ENCODE data around the gene DENND6A.
A peak's percentile ranks its signal among the peaks of the same experiment; 100 is the strongest.
"Not testable (repeated sequence)": the region's sequence is repeated elsewhere in the genome, so short reads cannot be mapped to it uniquely, and the experiment has no call there.

DENND6A gene, protein sequence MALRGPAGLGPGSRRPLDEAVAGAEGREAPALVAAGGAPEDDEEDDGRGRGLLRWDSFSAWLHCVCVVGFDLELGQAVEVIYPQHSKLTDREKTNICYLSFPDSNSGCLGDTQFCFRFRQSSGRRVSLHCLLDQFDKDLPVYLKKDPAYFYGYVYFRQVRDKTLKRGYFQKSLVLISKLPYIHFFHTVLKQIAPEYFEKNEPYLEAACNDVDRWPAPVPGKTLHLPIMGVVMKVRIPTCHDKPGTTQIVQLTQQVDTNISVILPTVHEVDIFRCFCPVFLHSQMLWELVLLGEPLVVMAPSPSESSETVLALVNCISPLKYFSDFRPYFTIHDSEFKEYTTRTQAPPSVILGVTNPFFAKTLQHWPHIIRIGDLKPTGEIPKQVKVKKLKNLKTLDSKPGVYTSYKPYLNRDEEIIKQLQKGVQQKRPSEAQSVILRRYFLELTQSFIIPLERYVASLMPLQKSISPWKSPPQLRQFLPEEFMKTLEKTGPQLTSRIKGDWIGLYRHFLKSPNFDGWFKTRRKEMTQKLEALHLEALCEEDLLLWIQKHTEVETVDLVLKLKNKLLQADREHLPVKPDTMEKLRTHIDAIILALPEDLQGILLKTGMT

DNA sequence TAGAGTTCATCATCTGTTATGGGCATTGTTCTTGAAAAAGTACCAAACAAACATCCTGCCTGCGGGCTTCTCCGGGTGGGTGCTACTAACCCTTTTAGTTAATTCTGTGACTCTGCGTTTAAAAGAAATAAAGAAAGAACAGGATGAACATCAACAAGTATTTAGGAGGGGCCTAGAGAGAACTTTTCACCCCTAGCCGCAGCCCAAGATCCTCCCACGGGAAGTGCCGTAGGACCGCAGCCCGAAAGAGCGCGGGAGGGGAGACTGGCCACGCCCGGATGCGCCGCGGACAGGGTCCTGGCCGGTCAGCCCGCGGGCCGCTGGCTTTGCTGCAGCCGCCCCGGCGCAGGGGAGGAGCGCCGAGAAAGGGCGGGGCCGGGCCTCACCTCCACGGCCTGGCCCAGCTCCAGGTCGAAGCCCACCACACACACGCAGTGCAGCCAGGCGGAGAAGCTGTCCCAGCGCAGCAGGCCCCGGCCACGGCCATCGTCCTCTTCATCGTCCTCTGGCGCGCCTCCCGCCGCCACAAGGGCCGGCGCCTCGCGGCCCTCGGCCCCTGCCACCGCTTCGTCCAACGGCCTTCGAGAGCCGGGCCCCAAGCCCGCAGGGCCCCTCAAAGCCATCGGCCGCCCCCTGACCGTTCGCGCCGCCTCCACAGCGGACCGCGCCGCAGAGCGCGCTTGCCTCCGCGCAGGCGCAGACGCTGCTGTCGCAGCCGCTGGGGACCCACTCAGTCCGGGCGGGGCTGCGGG, at the start of gene DENND6A:
Gene DENND6A, minus strand, starts transcription at position 682 of the 752 bp plus-strand sequence. Its CDS starts 59 bp downstream, at position 623.
- peak; percentile 73 for DNase-seq (ENCODE audit: low spot score)

DNA sequence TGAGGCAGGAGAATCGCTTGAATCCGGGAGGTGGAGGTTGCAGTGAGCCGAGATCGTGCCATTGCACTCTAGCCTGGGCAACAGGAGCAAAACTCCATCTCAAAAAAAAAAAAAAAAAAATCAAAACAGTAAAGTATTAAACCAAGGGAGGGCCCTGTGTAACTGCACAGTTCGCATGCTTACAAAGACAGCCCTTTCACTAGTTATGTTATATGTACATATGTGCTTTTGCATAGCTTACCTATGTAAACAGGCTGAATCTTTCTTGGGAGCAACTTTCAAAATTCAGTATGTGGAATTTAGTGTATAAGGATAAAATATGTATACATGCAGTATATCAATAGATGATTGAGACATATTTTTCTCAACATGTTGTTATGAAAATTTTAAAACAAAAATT, 47.1 kb upstream of the DENND6A start:
- no peak for DNase-seq (ENCODE audit: low spot score)

DNA sequence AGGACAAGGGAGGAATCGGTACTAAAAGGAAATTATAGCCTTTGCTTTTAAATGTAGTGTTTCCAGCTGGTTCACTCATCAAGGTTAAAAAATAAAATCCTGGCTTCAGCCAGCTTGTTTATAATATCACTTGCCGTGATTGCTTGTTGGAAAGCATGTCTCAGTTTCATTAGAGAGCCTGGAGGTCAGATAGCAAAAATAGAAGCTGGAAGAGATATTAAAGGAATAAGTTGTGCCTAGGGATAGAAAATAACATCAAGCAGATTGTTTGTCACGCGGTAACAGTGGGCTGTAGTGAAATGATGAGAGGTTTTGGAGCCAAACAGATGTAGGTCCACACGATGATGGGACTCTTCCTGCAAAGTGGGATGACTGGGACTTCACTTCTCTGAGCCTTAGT, 45.5 kb upstream of the DENND6A start:
- no peak for DNase-seq (ENCODE audit: low spot score)

DNA sequence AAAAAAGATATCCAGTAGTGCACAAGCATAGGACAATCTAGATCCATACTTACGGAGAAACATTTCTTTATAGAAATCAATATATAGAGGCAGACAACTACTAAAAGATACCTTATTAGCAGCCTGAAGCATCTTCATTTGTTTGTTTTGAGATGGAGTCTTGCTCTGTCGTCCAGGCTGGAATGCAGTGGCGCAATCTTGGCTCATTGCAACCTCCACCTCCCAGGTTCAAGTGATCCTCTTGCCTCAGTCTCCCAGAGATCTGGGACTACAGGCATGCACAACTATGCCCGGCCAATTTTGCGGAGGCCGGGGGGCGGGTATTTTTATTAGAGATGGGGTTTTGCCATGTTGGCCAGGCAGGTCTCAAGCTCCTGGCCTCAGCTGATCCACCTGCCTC, 45.0 kb upstream of the DENND6A start:
- no peak for DNase-seq (ENCODE audit: low spot score)

DNA sequence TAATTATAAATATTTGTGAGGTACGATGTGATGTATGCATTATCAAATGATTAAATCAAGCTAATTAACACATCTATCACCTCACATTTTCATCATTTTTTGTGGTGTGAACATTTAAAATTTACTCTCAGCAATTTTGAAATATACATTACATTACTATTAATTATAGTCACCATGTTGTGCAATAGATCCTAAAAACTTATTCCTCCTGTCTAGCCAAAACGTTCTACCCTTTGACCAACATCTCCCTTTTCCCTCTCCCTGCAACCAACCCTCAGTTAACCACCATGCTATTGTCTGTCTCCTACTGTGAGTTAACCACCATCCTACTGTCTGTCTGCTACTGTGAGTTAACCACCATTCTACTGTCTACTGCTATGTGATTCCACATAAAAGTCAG, 42.5 kb upstream of the DENND6A start:
- no peak for DNase-seq (ENCODE audit: low spot score)

DNA sequence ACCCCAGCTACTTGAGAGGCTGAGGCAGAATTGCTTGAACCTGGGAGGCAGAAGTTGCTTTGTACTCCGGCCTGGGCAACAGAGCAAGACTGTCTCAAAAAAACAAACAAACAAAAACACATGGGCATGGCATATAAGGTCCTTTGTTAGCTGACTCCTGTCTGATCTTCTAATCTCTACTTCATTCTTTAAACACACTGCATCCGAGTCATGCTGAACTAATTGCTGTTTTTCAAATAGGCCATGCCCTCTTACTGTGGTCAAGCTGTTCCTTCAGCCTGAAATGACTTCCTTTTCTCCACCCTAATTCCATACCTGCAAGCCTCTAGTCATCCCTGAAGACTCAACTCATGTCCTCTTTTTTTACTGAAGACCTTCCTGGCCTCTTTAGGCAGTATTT, 40.9 kb upstream of the DENND6A start:
- DNase-seq (ENCODE audit: low spot score): no peak

DNA sequence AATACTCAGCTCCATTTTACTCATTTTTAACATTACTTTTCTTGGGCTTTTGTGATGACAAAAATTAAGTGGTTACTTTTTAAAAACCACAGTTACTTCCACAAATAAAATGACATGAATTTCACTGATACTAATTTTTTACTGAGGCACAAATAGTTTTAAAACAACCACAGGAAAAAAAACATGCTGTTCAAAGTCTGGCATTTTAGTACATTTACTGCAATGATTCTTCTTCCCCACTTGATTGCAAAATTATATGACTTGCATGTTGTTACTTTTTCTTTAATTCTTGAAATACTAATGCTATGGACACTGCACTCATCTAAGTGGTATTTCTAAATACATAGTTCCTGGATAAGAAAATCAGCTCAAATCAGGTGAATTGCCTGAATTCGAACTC, 38.4 kb upstream of the DENND6A start:
- no peak for DNase-seq (ENCODE audit: low spot score)

DNA sequence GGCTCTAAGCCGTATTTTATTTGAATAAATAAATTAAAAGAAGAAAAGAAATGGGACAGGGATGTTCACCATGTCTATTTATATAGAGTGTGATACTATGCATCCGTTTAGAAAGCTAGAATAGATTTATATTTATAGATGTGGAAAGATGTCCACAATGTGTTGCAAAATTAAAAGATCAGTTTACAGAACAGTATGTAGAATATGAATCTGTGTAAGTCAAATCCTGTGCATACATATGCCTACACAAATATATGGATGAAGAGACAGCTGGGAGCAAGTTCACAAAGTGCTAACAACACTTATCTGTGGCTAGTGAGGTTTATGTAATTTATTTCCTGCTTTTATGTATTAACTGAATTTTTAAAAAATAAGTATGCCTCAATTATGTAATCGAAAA, 37.8 kb upstream of the DENND6A start:
- no peak for DNase-seq (ENCODE audit: low spot score)

DNA sequence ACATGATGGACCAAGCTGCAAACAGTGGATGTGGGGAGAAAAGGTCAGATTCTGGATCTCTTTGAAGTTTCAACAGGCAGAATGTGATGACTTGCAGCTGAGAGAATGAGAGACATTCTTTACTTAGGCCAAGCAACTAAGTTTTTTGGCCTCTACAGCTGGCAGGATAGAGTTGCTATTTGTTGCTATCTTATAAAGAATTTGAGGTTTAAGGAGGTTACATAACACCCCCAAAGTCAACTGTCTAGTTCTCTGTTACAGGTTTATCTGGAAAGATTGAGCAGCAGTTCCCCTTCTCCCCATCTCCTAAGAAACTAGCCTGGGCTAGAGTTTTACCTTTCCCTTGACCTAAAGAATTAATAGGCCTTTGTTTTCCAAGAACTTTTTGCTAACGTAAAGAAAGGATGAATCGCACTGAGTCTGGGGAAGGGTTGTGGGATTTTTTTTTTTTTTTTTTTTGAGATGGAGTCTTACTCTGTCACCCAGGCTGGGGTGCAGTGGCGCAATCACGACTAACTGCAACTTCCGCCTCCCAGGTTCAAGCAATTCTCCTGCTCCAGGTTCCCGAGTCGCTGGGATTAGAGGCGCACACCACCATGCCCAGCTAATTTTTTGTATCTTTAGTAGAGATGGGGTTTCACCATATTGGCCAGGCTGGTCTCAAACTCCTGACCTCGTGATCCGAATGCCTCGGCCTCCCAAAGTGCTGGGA, 36.6 kb upstream of the DENND6A start:
- no peak for DNase-seq (ENCODE audit: low spot score)

DNA sequence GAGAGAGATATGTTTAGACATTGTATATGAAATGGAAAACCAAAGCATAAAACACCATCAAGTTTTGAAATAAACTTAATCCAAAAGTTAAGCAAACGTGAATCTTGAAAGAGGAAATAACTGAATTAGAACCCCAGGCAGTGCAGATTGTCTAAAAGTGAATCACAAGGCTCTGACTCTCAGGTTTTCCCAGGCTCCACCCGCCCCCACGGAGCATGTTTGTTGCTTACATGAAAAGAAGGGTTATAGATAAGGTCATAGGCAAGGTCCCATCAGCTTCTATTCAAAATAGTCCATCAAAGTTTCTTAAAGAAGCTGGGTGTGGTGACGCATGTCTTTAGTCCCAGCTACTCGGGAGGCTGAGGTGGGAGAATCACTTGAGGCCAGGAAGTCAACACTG, 34.2 kb upstream of the DENND6A start:
- no peak for DNase-seq (ENCODE audit: low spot score)

DNA sequence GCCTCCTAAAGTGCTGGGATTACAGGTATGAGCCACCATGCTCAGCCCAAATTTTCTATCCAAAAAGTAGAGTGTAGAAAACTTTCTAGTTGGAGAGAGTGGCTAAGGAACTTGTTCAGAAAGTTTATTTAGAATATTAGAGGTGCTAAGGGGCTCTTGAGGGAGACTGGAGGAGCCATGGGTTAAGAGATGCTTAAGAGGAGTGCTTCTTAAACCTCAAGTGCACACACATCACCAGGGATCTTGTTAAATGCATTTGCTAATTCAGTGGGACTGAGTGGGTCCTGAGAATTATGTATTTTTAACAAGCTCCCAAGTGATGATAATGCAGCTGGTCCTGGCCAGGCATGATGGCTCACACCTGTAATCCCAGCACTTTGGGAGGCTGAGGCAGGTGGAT, 33.5 kb upstream of the DENND6A start:
- DNase-seq (ENCODE audit: low spot score): no peak

DNA sequence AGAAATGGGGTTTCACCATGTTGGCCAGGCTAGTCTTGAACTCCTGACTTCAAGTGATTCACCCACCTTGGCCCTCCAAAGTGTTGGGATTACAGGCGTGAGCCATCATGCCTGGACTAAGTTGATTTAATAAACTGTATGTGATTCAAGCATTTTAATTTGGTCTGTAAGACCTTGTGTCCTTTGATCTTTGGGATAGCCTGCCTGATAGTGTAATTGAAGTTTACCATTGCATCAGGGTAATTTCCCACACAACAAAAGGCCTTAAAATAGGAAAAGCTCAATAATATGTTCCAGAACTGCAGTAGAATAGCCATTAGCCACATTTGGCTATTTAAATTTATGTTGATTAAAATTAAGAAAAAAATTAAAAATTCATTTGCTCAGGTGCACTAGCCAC, 25.2 kb upstream of the DENND6A start:
- no peak for DNase-seq (ENCODE audit: low spot score)

DNA sequence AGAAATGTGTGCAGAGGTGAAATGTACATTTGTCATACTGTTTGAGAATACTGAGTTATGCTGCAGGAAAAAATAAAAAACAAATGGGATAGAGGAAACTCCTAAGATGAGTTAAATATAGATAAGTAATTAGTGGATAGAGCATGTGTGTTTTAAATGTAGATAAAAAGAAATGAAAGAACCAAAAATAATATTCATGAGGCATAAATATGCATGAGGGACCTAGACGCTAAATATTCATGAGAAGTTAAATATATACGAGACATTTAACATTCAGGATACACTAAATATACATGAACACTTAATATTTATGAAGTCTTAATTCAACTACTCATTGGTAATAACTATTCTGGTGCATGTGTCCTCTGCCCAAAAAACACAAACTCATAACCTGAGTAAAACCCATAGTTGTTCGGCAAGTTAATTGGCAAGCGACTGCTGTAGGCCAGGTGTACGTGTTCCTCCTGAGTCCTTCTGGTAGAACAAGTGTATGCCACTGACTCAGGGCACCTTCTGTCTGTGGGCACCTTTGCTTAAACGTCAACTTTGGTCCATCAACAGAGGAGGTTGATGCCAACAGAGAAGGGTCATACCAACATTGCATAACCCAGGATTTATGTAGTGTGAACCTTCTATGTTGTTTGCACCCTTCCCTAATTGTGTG, 24.5 kb upstream of the DENND6A start:
- DNase-seq (ENCODE audit: low spot score): no peak

DNA sequence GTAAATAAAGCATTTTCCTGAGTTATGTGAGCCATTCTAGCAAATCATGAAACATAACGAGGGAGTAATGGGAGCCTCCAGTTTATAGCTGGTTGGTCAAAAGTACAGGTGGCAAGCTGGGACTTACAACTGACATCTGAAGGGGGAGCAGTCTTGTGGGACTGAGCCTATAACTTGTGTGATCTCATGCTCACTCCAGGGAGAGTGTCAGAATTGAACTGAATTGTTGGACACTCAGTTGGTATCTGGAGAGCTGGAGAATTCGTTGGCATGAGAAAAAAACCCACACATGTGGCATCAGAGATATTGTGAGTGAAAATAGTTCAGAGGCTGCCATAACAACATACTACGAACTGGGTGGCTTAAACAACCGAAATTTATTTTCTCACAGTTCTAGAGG, 22.8 kb upstream of the DENND6A start:
- DNase-seq (ENCODE audit: low spot score): no peak

DNA sequence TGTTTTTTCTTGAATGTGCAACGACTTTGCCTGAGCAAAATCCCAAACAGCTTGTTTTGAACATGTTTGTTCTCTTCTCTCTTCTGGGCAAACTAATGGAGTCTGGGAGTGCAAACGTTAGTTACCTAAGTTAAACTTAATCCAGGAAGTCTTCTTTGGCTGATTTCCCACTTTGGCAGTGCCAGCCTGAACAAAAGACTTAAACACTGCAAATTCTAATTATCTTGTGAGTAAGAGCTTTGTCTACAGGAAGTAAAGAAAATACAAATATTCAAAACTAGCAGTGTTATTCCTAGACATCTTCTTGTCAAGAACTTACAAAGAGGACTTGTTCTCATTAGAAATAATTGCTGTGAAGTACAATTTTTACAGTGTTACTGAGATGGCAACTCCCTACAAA, 16.7 kb upstream of the DENND6A start:
- DNase-seq (ENCODE audit: low spot score): no peak

DNA sequence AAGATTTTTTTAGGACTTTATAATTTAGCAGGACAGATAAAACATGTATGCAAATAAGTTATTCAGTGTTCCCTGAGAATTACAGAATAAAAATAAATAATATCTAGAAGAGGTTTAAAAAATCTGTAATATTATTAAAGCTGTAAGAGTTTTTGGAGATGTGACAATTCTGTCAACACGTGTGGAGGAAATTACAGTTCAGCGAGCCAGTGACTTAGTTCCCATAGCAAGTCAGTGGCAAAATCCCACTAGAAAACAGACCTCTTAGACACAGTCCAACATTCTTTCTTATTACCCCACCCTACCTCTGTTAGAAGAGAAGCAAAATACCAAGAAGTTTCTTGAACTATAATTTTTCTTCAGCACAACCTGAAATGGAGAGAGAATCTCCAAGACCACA, 16.2 kb upstream of the DENND6A start:
- DNase-seq (ENCODE audit: low spot score): no peak

DNA sequence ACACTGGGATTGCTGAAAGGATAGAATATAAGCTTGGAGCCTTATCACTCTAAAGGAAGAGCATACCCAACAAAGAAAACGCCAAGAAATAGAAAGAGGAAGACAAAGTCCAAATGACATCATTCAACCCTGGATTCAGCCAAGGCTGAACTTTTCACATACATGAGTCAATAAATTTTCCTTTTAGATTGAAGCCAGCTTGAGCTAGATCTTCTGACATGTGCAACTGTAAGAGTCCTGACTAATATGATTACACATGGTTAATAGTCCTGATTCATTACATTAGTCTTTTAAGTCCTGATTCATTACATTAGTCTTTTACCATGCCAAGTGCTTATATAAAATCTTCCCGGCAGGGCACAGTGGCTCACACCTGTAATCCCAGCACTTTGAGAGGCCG, 13.6 kb upstream of the DENND6A start:
- DNase-seq (ENCODE audit: low spot score): no peak

DNA sequence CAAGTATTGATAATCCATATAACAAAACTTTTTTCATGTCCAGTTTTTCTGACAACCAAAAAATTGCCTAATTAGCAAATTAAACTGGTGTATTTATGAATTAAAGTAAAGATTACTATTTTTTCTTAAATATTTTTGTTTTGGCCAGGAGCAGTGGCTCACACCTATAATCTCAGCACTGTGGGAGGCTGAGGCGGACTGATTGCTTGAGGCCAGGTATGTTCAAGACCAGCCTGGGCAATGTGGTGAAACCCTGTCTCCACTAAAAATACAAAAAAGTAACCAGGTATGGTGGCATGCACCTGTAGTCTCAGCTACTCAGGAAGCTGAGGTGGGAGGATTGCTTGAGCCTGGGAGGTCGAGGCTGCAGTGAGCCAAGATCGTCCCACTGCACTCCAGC, 12.5 kb upstream of the DENND6A start:
- DNase-seq (ENCODE audit: low spot score): not testable (repeated sequence)

DNA sequence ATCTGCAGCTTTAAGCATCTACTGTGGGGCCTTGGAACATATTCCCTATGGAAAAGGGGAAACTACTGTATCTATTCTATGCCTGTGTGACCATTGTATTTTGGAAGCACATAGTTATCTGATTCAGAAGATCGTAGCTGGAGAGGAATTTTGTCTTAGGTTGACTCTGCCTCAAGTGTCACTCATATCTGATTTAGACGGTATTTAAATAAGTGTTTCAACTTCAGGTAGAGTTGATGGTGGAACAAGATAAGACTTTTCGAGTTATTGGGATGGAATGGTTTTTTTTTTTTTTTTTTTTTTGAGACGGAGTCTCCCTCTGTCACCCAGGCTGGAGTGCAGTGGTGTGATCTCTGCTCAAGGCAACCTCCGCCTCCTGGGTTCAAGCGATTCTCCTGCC, 8.9 kb upstream of the DENND6A start:
- no peak for DNase-seq (ENCODE audit: low spot score)

DNA sequence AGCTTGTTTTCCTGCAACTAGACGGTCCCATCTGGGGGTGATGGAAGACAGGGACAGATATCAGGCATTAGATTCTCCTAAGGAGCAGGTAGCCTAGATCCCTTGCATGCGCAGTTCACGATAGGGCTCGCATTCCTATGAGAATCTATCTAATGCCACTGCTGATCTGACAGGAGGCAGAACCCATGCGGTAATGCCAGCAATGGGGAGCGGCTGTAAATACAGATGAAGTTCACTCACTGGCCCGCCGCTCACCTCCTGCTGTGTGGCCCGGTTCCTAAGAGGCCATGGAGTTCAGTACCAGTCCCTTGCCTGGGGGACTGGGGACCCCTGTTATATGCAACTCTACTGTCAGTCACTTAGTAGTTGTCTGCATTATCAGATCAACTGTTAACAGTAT, 7.9 kb upstream of the DENND6A start:
- DNase-seq (ENCODE audit: low spot score): no peak

DNA sequence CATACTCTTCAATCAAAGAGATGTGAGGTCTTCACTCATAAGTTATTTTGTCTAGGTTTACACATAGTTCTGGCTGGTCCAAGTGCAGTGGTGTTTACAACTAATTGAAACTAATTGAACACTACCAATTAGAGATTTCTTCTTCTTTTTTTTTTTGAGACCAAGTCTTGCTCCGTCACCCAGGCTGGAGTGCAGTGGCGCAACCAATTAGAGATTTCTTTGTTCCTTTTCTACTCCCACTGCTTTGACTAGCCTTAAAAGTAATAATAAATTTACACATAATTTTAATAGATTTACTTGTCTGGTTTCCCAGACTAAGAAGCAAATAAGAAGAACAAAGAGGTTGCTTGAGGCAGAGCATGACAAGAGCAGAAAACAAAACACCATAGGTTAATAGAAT, 6.7 kb upstream of the DENND6A start:
- no peak for DNase-seq (ENCODE audit: low spot score)

DNA sequence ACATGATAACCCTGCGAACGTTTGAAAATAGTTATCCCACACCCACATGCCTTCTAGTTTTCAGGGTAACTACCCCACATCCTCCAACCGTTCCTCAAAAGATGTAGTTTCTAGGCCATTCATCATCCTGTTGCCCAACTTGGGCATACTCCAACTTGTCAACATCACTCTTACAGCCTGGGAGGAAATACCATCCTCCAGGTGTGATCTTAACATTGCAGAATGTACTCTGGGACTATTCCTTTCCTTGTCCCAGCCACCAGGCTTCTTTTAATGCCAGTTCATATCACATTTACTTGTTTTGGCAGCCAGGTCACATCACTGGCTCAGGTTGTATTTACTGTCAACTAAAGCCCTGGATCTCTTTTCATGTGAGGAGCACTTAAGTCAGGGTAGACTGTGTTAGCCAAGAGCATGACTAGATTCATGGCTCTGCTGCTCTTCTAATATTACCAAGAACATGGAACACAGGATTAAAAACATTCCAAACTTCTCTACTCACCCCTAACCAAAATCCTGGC, 4.0 kb upstream of the DENND6A start:
- no peak for DNase-seq (ENCODE audit: low spot score)
